DOHH2 (cell line): ENCODE data around the gene DPP10.

ENCODE experiments used
- CTCF ChIP-seq: fragments of 200-600 bp; sonication (generic); IDR thresholded peaks from one replicate; pipeline ENCODE4 v1.5.1; 2014; ENCODE audit warnings: antibody characterized with exemption, mild to moderate bottlenecking, low read depth, low read length; ENCODE audit not compliant: poor library complexity, severe bottlenecking
- EZH2phosphoT487 ChIP-seq: fragments of 200-600 bp; sonication (generic); IDR thresholded peaks from 2 replicates; pipeline ENCODE4 v1.6.1; 2017; ENCODE audit warnings: borderline replicate concordance, mild to moderate bottlenecking, antibody characterized with exemption, low read length, moderate library complexity, mixed read lengths

GRCh38 chr2:114496959-114497358 lies 54.5 kb downstream of the DPP10 start:
- TF ChIP-seq CTCF (no peak), EZH2phosphoT487 (no peak)
